ENCODE measurements around the gene ROGDI.
A peak's percentile ranks its signal among the peaks of the same experiment; 100 is the strongest.

The ROGDI gene, protein sequence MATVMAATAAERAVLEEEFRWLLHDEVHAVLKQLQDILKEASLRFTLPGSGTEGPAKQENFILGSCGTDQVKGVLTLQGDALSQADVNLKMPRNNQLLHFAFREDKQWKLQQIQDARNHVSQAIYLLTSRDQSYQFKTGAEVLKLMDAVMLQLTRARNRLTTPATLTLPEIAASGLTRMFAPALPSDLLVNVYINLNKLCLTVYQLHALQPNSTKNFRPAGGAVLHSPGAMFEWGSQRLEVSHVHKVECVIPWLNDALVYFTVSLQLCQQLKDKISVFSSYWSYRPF

DNA sequence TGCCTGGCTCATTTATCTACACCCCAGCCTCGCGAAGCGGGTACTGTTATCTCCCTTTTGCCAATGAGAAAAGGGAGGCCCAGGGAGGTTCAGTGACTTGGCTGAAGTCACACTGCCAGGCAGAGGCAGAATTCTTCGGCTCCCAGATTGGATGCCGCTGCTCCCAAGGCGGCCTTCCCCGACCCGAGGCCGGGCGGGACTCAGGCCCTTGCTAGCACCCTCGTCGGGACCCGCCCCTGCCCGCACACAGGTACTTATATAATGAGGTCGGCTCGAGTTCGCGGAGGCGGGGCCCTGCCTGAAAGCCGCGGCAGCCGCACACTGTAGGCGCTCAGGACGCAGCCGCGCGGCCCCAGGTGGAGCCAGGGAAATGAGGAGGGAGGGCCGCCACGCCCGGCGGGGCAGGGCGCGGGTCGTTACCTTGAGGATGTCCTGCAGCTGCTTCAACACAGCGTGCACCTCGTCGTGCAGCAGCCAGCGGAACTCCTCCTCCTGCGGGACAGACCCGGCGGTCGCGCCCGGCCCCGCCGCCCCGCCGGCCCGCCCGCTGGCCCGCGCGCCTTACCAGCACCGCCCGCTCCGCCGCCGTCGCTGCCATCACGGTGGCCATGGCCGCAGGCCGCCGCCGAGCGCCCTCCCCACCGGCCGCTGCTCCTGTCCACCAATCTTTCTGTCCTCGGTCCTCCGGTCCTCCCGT, at the start of gene ROGDI:
Gene ROGDI, minus strand, starts transcription at position 672 of the 697 bp plus-strand sequence. Its CDS starts 62 bp downstream, at position 610.
- DNase-seq, result peak; percentile 78

DNA sequence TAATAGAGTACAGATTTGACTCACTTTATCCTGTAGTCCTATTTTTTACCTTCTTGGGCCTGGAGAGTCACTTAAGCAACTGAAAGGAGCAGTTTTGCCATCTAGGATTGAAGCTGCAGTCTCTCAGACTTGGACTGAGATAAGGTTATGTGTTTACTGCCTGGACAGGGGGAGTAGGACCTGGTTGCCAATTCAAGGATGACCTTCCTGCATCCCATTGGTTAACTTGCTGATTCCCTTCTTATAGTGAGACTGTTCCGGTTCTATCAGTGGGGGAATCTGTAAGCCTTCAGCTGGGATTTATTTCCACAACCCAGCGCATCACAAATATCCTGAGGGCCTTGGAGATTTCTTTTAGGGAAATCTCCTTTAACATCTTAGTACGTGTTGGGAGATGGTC, 47.8 kb upstream of the ROGDI start:
- no peak for DNase-seq

DNA sequence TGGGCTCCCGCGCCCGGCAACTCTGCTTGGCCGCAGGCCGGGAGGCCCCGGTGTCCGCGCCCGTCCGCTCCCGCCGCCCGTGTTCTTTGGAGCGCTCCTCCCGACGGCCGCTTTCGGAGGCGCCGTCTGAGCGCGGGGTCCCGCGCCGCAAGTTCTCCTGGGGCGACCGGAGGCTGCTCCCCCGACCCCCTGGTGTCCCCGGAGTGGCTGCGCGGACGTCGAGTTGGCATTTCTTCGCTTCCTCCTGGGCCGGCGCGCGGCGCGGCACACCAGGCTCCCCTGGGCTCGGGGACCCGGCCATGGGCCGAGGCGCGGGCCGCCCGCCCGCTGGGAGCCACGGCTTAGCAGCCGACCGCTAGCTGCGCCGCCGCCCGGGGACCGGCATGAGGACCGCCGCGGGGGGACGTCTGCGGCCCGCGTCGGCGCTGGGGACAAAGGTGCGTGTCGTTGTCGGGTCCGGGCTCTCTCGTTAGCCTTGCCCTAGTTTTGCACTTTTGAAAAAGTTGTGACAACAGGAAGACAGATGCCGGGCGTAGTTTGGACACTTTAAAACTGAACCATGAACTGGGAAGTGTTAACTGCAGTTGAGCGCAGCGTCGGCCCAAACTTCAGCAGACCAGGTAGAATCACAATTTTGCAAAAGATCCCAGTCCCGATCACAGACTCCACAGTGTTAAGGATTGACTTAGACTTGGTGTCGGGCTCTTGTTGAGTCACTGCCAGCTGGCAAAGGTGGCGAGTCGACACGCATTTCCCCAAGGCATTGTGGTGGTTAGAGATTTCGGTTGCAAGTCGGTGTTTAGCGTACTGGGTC, 45.5 kb upstream of the ROGDI start:
- peak; percentile 59 for DNase-seq

DNA sequence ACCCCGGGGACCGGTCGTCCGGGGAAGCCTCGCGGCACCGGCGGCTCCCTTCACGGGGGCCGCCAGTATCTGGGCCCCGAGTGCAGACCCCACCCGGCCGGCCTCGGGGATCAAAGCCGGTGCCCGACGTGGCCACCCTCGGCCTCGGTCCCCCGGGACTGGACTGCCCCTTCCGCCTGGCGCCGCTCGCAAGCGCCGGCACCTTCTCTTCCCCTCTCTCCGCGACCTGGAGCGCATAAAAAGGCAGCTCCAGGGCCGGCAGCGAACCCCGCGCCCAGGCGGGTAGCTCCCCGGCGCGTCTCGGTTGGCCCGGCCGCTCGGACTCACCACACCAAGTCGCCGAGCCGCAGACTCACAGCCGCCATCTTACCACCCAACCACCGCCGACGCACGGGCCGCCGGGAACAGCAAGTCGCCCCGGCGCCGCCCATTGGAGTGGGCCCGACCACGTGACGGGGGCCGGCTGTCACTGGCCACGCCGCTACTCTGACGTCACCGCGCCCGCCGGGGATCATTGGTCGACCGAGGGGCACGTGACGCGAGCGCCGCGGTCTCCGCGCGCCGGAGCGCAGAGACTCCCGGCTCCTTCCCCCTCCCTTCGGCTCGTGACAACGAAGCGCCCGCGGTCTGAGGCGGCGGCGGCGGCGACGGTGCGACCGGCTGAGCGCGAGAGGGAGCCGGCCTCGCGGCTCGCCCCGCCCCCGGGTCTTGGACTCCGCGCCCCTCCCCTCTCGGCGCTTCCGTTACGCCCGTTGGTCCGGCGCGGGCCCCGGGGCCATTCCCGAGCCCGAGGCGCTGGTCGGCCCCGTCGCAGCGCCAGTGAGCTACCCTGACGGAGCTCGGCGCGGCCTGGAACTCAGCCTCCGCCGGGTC, 44.7 kb upstream of the ROGDI start, which contains the start of the genes GLYR1 and UBN1:
Gene GLYR1, minus strand, starts transcription at position 388 of the 873 bp plus-strand sequence. Its CDS starts 23 bp downstream, at position 365.
Gene UBN1, plus strand, starts transcription at position 581 of the 873 bp plus-strand sequence. CDS start 5,437 bp downstream, outside the sequence.
- DNase-seq, result peak; percentile 99

DNA sequence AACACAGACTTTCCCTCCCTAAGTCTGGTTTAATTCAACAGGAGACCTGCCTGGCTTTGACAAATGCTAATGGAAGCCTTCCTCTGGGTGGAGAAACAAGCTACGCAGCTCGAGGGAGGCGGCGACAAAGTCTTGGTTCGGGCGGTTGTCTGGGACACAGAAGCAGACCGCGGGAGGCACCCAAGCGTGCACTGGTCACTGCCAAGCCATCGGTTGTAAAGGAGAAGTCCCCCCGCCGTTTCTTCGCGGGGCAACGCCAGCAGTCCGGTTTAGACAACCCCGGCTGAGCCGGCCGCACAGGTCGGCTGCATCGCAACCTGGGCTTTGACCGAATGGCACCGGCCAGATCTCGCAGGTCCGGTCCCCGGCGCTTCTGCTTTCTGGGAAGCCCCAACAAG, 44.1 kb upstream of the ROGDI start:
- peak; percentile 40 for DNase-seq

DNA sequence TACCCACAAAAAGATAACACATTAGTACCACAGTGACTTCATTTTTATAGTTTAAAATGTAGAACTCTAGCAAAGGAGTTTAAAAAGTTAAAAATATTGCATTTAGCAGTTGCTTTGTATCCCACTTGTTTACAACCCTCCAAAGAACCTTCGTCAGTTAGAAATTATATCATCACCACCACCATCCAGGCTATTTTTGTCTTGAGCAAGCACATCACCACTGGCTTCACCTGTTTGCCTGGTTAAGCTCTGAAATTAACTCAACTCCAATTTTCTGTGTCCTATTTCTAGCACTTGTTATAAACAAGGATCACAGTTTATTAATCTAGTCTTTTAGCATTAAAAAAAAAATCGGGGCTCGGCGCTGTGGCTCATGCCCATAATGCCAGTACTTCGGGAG, 38.6 kb upstream of the ROGDI start:
- DNase-seq, result no peak

DNA sequence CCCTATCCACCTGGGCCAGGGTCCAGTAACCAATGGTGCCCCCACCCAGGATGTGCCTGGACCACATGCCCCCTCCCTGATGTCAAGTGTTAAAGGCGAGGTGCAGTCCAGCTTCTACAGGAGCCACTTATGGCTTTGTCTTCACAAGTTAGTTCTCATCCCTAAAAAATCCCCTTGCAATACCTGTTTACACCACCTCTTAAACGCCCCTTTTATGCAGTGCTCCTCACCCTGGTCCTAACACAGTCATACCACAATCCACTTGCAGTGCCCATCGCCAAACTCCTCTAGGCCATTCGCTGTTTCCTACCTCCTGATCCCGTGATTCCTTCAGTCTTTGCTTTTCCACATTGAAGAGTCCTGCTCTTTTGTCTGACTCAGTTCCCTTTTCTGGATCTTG, 37.5 kb upstream of the ROGDI start:
- DNase-seq, result no peak

DNA sequence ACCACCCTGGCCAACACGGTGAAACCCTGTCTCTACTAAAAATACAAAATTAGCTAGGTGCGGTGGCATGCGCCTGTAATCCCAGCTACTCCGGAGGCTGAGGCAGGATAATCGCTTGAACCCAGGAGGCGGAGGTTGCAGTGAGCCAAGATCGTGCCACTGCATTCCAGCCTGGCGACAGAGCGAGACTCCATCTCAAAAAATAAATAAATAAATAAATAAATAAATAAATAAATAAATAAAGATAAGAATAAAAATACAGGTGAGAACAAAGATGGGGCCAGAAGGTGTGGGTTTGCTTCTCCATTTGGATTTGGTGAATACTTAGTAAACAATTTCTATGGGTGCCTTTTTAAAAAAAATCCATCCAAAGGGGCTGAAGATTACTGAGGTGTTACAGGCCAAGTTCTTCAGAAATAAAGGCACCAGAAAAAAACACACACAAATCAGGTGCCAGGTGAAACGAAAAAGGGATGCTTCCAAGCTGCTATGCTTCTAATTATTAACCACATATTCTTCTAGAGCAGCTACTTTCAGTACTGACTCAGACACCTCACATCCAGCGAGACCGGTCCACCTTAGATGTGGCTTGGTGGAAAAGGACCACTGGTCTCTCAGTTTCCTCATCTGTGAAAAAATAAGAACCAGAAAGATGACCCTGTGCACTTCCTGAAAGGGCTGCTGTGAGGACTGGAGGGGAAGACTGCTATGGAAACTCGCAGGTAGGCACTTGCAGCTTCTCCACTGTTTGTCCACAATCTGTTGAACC, 35.5 kb upstream of the ROGDI start:
- no peak for DNase-seq

DNA sequence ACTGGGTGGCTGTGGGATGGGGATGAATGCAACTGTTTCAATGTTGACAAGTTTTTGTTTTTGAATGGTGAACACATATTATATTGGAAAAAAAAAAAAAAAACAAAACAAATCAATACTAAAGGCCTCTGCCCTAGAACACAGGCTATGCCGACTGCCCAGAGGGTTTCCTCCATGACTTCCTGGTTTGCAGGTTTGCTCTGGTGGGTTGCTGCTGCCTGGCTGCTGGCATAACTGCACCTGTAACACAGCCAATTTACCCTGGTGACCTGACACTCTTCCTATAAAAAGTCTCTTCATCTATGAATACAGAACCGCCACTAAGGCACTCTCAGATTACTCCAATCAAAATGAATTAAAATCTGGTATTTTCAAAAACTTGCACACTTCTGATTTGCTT, 34.3 kb upstream of the ROGDI start:
- DNase-seq, result no peak

DNA sequence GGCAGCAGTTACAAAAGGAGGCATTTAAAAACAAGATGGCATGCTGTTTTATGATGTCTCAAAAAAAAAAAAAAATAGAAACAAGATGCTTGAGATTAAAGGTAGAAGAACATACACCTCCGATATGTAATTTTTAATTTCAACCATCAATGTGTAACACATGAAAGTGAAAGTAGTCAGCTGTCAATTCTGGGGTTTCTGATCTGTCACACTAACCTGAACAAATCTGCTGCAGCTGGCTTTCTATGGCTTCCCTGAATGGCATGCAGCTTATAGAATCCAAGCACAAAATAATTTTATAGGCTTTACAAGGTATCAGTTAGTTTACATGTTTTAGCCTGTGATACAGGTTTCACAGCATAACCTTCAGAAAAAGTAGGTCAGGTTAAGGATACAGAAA, 31.2 kb upstream of the ROGDI start:
- DNase-seq, result peak; percentile 28

DNA sequence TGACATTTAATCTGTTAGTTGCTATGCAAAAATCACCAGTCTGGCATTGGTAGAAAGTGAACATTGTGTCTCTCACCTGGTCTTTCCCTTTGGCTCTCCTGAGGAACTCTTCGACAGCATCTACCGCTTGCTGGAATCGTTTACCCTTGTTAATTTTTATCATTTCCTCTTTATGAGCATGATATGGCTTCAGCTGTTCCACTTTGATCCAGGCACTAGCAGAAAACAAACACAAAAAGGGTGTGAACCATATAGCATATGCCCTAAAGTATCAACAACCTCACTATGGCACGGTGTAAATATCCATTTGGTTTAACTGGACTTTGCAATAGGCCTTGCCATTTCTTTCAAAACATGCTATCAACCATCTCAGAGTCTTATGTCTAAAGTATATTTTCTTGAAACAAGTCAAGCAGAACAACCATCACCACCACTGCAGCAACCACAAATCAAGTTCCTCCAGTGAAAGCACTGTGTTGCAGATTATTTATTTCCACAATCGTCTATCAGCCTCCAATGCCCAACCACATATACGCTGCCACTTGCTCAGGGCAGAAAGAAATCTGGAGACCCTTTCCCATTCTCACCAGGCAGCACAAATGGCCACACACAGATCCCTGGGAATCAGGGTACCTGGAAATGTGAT, 30.4 kb upstream of the ROGDI start:
- no peak for DNase-seq

DNA sequence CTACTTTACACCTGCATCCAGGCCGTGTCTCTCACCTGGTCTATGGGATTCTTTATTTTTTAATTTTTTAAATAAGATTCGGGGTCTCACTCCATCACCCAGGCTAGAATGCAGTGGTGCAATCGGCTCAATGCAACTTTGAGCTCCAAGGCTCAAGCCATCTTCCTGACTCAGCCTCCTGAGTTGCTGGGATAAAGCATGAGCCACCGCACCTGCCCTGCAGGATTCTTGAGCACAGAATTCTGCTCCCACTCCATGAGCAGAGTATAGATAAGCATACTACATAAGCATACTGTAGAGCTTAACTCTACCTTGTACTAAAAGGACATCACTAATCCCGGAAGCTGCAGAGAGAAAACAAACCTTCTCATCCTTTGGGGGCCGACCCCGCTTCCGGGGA, 29.2 kb upstream of the ROGDI start:
- DNase-seq, result no peak

DNA sequence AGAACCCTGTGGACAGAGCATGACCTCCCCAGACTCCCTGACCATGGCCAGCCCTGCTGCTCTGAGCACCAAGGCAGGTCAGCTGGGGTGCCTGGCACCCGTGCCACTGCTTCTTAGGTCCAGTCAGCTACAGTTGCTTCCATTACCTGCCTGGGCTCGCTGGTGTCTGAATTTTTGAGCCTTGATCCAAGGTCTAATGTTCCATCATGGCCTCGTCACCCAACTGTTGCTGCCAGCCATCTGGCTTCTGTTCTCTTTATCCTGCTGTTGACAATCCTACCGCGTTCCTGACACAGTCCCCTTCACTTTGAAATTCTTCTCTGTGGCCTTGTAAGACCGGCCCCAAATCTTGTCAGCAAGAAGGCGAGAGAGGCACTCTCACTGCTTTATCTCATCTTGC, 28.0 kb upstream of the ROGDI start:
- DNase-seq, result no peak

DNA sequence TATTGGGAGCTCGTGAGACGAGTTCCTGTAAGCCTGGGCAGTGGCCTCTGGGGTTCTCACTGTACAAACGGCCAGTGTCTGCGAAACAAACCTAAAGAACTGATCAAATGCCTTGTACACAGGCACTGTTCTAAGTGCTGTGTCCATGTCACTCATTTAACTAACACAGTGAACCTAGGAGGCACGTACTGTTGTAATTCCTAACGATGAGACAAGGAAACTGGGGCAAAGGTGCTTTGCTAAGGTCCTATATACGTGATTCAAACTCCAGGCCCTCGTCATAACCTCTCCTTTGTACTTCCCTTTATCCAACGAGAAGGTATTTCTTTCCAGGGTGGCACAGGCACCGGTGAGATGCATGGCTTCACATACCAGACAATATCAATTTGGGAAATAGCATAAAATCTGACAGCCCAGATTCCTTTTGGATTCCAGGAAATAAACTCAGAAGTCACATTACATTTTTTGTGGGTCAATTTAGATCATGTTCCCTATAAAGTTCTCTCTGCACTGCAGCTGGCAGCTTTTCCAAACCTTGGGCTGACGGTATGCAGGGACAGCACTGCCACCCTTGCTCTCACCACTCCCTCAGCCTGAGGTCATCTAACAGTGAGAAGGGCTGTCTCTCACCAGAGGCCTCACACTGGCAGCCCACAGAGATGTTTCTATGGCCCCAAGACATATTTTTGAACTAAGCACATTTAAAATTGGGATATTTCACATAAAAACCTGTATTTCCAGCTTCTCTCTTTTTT, 26.3 kb upstream of the ROGDI start:
- DNase-seq, result no peak

DNA sequence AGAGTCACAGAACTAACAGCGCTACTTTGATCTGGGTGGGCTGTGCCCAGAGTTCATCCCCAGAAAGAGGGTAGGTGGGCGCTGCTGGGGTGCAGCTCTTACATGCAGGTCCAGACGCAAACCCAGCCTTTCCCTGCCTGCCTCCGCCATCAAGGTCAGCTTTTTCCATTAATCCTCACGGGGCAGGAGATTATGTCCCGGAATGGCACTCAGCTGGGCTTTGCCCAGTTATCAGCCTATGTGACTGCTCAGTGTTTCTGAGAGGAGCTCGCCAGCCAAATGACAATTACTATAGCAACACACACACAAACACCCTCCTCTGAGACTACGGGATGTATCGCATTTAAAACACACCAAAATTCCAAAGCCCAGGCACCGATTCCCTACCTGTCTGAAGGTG, 24.5 kb upstream of the ROGDI start:
- no peak for DNase-seq

DNA sequence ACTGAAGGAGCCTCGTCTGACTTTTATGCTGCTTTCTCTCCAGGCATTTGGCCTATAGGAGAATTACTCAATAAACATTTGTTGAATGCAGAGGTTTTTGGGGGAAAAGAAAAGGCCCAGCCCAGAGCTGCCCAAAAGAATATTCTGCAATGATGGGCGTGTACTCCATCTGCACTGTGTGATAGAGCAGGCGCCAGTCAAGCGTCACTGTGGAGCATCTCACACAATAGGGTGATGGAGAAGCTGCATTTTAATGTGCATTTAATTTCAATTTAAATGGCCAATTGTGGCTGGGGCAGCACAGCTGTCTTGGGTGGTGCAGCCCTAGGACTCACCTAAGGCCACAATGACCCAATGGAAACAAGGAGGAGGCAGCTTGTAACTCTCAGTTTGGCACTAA, 24.1 kb upstream of the ROGDI start:
- DNase-seq, result no peak

DNA sequence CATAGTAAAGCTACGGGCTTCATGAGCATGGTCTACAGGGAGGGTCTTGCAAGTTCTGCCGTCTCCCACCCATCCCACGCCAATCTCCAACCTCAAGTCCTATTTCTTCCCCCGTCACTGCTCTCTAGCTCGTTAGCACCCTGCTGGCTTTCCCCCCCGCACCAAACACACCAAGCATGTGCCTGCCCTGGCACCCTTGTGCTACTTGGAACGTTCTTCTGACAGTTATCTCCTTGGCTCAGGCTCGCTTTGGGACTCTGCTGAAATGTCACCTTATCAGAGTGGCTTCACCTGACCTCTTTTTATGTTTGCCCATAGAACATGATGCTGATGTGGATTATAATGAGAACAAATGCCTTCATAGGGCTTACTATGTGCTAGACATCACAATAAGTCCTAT, 22.8 kb upstream of the ROGDI start:
- DNase-seq, result no peak

DNA sequence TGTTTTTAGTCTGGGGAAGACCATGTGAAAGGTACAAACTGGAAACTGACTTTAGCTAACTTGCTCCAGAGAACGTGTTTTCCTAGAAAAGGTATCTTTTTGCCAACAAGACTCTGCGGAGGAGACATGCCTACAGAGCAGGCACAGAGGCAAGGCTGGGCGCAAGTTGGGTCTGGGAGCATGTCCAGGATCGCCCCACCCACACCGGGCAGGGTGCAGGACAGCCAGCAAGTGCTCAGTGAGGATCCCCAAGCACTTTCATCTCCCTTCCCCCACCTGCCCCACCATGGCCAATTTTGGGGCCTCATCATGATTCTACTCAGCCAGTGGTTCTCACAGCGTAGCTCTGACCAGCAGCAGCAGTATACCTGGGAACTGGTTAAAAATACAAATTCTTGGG, 18.2 kb upstream of the ROGDI start:
- DNase-seq, result no peak

DNA sequence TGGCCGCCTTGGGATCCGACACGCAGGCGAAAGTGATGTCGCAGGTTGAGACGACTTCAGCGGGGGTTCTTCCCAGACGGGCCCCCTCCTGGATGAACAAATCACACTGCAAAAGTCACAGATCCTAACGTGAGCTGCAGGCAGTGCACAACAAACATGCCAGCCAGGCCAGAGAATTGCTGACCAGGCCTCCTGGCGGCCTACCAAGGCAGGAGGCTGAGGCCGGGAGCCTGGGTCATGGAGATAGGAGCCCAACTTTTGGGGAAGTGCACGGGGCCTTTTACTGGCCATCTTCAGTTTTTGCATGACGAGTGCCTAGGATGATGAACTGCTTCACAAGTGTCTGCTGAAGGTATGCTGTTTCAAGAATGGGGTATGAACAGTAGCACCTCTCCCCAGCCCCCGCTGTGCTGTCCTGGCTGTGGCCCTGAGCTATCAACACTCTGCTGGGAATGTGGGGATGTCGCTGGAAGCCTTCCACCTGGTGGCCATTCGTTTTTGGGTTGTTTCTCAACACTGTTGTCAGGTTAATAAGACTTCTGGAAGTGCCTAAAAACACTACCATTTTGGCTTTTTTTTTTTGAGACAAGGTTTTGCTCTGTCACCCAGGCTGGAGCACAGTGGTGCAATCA, 12.2 kb upstream of the ROGDI start:
- DNase-seq, result no peak

DNA sequence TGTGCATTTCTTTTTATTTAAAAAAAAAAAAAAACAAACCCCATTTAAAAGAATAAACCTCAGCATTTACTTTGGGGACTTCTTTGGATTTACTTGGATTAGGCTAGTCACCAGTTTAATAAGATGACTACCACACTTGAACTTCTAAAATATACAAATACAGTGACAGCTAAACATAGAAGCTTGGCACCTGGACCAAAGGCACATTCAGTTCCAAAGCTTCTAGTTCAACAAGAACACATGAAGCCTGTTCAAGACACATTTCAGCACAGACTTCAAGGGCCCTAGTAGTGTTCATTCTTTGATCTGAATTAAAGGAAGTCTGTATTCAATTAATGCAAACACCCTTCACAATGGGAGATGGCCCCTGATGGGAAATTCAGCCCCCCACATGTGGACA, 11.6 kb upstream of the ROGDI start:
- DNase-seq, result no peak

All from activated CD4-positive, alpha-beta T cell treated with anti-CD3 and anti-CD28 coated beads, Interleukin-10, Interleukin-2, amounts not matched to agents 100 ng/mL and 50 ng/mL, durations not matched to agents 16 hours and 8 hours (primary cell).